ENCODE results near the gene PLEKHG4B. TPM values are rescaled to one million over a fixed set of nuclear protein-coding genes. Genes with fewer than 3 reads are reported as not detected.

PLEKHG4B gene
- total and polyA plus RNA-seq, 10 donors: under 0.01 to 0.51 (median 0.20) TPM; not detected in 2

GRCh38 chr5:180286-180918 is 88.4 kb downstream of the PLEKHG4B start:
- Histone ChIP-seq H3K27me3 (replicated peaks in 1 of 7) (peaks cover 0 to 10% (median 0%) of the 10 kb centered on the region in 7 donors), H3K4me3 (no peak overlapping the region), H3K36me3 (no peaks in the 10 kb centered on the region), H3K4me1 (no peaks in the 10 kb centered on the region), H3K9me3 (no peaks in the 10 kb centered on the region), H3K27ac (no peak overlapping the region)
- WGBS, 5 donors: 68 to 88% (median 73%) methylated on average over 13 of the region's 13 CpGs
- TF ChIP-seq POLR2AphosphoS5 (IDR thresholded peaks at IDR 0.05) (no peak), POLR2A (IDR thresholded peaks at IDR 0.05) (no peak), CTCF (IDR thresholded peaks at IDR 0.05 in 8 of 11, conservative IDR thresholded peaks at IDR 0.05 in 3 of 11) (no peak)
- intact Hi-C loops (cut with DNase I; ENCODE audit: low total_unique reads): no loop called here
- DNase-seq: no peak

- H3K27me3 ChIP-seq (replicated peaks in 1 of 7): peaks cover 0 to 10% (median 0%) of the 10 kb centered on the region in 7 donors
- no peak overlapping the region for H3K27ac ChIP-seq
- WGBS, 5 donors: 79 to 88% (median 84%) methylated on average over 9 of the region's 9 CpGs
- no peaks in the 10 kb centered on the region for H3K4me1 ChIP-seq
- no peak overlapping the region for H3K4me3 ChIP-seq
- no peaks in the 10 kb centered on the region for H3K9me3 ChIP-seq
- intact Hi-C loops (cut with DNase I; ENCODE audit: low total_unique reads): no loop called here
- no peaks in the 10 kb centered on the region for H3K36me3 ChIP-seq
- TF ChIP-seq CTCF (IDR thresholded peaks at IDR 0.05 in 8 of 11, conservative IDR thresholded peaks at IDR 0.05 in 3 of 11) (no peak), POLR2A (IDR thresholded peaks at IDR 0.05) (no peak), POLR2AphosphoS5 (IDR thresholded peaks at IDR 0.05) (no peak)
- DNase-seq: no peak
These were observed 89.2 kb downstream of the PLEKHG4B start for GRCh38 chr5:181160-181559.

GRCh38 chr5:181566-181965 is 89.6 kb downstream of the PLEKHG4B start:
- no peaks in the 10 kb centered on the region for H3K36me3 ChIP-seq
- peaks cover 0 to 12% (median 0%) of the 10 kb centered on the region in 7 donors for H3K27me3 ChIP-seq (replicated peaks in 1 of 7)
- DNase-seq: no peak
- TF ChIP-seq POLR2AphosphoS5 (IDR thresholded peaks at IDR 0.05) (no peak), POLR2A (IDR thresholded peaks at IDR 0.05) (no peak), CTCF (IDR thresholded peaks at IDR 0.05 in 8 of 11, conservative IDR thresholded peaks at IDR 0.05 in 3 of 11) (no peak)
- intact Hi-C loops (cut with DNase I; ENCODE audit: low total_unique reads): no loop called here
- no peaks in the 10 kb centered on the region for H3K9me3 ChIP-seq
- no peak overlapping the region for H3K27ac ChIP-seq
- 85 to 95% (median 89%) methylated on average over 11 to 22 of the region's 22 CpGs for WGBS, 5 donors
- no peak overlapping the region for H3K4me3 ChIP-seq
- no peaks in the 10 kb centered on the region for H3K4me1 ChIP-seq

GRCh38 chr5:182126-182525 is 90.2 kb downstream of the PLEKHG4B start:
- WGBS, 5 donors: 88 to 96% (median 92%) methylated on average over 12 of the region's 12 CpGs
- TF ChIP-seq POLR2AphosphoS5 (IDR thresholded peaks at IDR 0.05) (no peak), POLR2A (IDR thresholded peaks at IDR 0.05) (no peak), CTCF (IDR thresholded peaks at IDR 0.05 in 8 of 11, conservative IDR thresholded peaks at IDR 0.05 in 3 of 11) (no peak)
- no peaks in the 10 kb centered on the region for H3K36me3 ChIP-seq
- H3K4me3 ChIP-seq: no peak overlapping the region
- intact Hi-C loops (cut with DNase I; ENCODE audit: low total_unique reads): no loop called here
- peaks cover 0 to 18% (median 0%) of the 10 kb centered on the region in 7 donors for H3K27me3 ChIP-seq (replicated peaks in 1 of 7)
- H3K9me3 ChIP-seq: no peaks in the 10 kb centered on the region
- H3K27ac ChIP-seq: no peak overlapping the region
- DNase-seq: no peak
- H3K4me1 ChIP-seq: no peaks in the 10 kb centered on the region

All from spleen (tissue), 11 donors.